NT2/D1 (cell line): ENCODE measurements around the gene LRP10.

ENCODE experiments used
- SUZ12 ChIP-seq: IDR thresholded peaks from 2 replicates; pipeline ENCODE4 v1.6.1; 2011; ENCODE audit not compliant: insufficient read length, insufficient read depth; ENCODE audit errors: extremely low read depth
- YY1 ChIP-seq: IDR thresholded peaks from 2 replicates; pipeline ENCODE4 v1.6.1; 2011; ENCODE audit not compliant: insufficient read length, insufficient read depth
- ZNF274 ChIP-seq: IDR thresholded peaks from 2 replicates; pipeline ENCODE4 v1.6.1; 2011; ENCODE audit warnings: mild to moderate bottlenecking, low read depth, low read length

DNA sequence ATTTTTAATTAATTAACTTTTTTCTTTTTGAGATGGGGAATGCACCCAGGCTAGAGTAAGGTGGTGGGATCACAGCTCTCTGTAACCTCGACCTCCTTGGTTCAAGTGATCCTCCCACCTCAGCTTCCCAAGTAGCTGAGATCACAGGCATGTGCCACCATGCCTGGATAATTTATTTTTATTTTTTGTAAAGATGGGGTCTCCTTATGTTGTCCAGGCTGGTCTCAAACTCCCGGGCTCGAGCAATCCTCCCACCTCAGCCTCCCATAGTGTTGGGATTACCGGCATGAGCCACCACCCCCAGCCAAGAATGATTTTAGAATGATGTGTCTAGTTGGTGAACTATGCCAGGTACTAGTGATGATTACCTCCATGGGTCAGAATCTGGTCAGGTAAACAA is 6.6 kb upstream of the LRP10 start:
- TF ChIP-seq ZNF274 (no peak), YY1 (no peak), SUZ12 (no peak)
